ENCODE results near the gene BBS10. TPM values are rescaled to one million over a fixed set of nuclear protein-coding genes. Genes with fewer than 3 reads are reported as not detected.

The BBS10 gene
- total RNA-seq, 4 donors from 2014 or later: 5.2 to 6.4 TPM; not detected in 2

GRCh38 chr12:76300297-76300665 is 47.9 kb downstream of the BBS10 start:
- TF ChIP-seq POLR2A (IDR thresholded peaks at IDR 0.05): no peak
- no peak for TF ChIP-seq POLR2AphosphoS5 (IDR thresholded peaks at IDR 0.05)
- TF ChIP-seq EP300 (IDR thresholded peaks at IDR 0.05; ENCODE audit: low read depth): no peak
- TF ChIP-seq CTCF (IDR thresholded peaks at IDR 0.05): no peak
- intact Hi-C loops (cut with DNase I; ENCODE audit: low total_unique reads): no loop called here
- WGBS, 2 donors (ENCODE audit: low coverage in 1 of 2): 76 to 78% methylated on average over 6 of the region's 6 CpGs
- H3K36me3 ChIP-seq: no peaks in the 10 kb centered on the region
- in situ Hi-C loops (cut with MboI; ENCODE audit: low pct_ligation_motif_present in 1 of 4, low pct_unique_long_range_greater_than_20kb in 1 of 4, low sequenced_read_pairs in 3 of 4): no loop called here
- no peaks in the 10 kb centered on the region for H3K4me1 ChIP-seq
- H3K27ac ChIP-seq: no peak overlapping the region
- H3K4me3 ChIP-seq: no peak overlapping the region
- no peaks in the 10 kb centered on the region for H3K9me3 ChIP-seq
- no peaks in the 10 kb centered on the region for H3K27me3 ChIP-seq
- DNase-seq: no peak

GRCh38 chr12:76299536-76300296 is 48.5 kb downstream of the BBS10 start:
- no peak for DNase-seq
- in situ Hi-C loops (cut with MboI; ENCODE audit: low pct_ligation_motif_present in 1 of 4, low pct_unique_long_range_greater_than_20kb in 1 of 4, low sequenced_read_pairs in 3 of 4) (no loop called here), intact Hi-C loops (cut with DNase I; ENCODE audit: low total_unique reads) (no loop called here)
- 48 to 75% methylated on average over 3 to 5 of the region's 5 CpGs for WGBS, 2 donors (ENCODE audit: low coverage in 1 of 2)
- H3K4me1 ChIP-seq: no peaks in the 10 kb centered on the region
- no peaks in the 10 kb centered on the region for H3K9me3 ChIP-seq
- H3K4me3 ChIP-seq: no peak overlapping the region
- no peaks in the 10 kb centered on the region for H3K36me3 ChIP-seq
- H3K27me3 ChIP-seq: no peaks in the 10 kb centered on the region
- H3K27ac ChIP-seq: no peak overlapping the region
- no peak for TF ChIP-seq CTCF (IDR thresholded peaks at IDR 0.05)
- no peak for TF ChIP-seq EP300 (IDR thresholded peaks at IDR 0.05; ENCODE audit: low read depth)
- no peak for TF ChIP-seq POLR2A (IDR thresholded peaks at IDR 0.05)
- no peak for TF ChIP-seq POLR2AphosphoS5 (IDR thresholded peaks at IDR 0.05)

Small RNAs within 50 kb of the gene (small RNA-seq; reads per million reads assigned to genes)
- 0 reads per million in 4 donors for gene RN7SKP172

Other genes starting within 250 kb of the BBS10 start
- 100 to 1,000 TPM in 1 of 4 donors, 10 to 100 TPM in 3; 15.5 to 241 (median 29.4) TPM for gene OSBPL8, start 211.4 kb upstream of the BBS10 start, total RNA-seq